GM12872 (cell line): ENCODE results near the gene UBE2L5.

ENCODE experiments used
- TF ChIP-seq, protein P1 (sequence below): IDR thresholded peaks from 3 replicates; pipeline ENCODE4 v1.5.1; 2011; ENCODE audit warnings: low read depth, mild to moderate bottlenecking, low read length, moderate library complexity; ENCODE audit not compliant: insufficient read depth

Gene UBE2L5

DNA sequence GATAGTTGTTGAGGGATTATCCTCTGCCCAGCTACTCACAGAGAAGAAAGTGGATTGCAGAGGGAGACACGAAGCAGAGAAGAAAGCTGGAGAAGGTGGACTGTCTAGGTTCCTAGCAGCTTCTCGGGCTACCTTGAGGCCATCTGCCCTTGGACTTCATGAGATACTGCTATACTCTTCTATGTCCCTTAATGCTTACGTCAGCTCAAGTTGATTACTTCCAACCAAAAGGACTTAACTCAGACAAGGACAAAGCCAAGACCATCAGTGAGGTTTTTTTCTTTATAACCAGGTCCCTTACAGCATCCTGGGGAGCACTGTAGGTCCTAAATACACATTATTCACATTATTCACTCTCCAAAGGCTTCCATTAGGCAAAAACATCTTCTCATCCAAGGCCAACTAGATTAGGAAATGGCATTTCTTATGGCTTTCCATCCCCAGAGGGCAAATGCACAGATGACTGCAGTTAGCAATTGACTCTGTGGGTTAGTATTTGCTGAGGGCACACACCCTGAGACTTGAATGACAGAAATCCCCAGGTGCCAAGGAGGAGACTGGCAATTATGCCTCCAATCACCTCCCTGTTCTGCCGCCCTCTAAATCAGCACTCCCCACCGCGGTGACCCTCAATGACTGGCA lies 4.1 kb upstream of the UBE2L5 start:
- TF ChIP-seq, protein P1, sequence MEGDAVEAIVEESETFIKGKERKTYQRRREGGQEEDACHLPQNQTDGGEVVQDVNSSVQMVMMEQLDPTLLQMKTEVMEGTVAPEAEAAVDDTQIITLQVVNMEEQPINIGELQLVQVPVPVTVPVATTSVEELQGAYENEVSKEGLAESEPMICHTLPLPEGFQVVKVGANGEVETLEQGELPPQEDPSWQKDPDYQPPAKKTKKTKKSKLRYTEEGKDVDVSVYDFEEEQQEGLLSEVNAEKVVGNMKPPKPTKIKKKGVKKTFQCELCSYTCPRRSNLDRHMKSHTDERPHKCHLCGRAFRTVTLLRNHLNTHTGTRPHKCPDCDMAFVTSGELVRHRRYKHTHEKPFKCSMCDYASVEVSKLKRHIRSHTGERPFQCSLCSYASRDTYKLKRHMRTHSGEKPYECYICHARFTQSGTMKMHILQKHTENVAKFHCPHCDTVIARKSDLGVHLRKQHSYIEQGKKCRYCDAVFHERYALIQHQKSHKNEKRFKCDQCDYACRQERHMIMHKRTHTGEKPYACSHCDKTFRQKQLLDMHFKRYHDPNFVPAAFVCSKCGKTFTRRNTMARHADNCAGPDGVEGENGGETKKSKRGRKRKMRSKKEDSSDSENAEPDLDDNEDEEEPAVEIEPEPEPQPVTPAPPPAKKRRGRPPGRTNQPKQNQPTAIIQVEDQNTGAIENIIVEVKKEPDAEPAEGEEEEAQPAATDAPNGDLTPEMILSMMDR, result no peak

DNA sequence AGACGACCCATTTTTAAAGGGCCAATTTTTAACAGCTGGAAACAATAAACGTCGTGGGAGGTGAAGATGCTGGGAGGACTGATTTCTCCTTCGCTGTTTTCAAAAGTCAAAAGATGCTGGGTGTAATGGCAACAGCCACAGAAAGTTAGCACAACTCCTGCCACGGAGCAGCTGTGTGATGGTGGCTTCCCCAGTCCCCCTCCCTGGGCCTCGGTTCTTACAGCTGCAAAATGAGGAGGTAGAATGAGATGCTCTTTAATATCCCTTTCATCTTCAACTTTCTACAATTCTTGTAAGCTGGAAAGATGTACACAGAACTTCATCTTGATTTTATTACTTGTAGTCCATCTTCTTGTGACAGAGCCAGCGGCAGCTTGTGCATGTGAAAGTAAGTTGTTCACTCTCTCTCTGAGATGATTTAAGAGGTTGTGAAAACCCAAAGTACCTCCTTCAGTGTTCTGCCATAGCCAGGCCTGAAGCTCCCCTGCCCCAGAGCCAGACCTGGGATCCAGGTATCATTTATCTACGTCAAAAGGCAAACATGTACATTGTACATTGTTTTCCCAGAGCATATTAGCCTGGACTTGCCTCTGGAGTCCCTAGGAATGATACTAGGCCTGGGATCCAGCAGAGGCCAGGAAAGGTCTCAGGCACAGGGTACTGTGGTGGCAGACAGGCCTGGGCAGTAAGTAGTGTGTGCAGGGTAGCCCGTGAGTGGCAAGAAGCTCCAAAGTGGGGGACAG lies 3.4 kb upstream of the UBE2L5 start:
- TF ChIP-seq, protein P1, result no peak

DNA sequence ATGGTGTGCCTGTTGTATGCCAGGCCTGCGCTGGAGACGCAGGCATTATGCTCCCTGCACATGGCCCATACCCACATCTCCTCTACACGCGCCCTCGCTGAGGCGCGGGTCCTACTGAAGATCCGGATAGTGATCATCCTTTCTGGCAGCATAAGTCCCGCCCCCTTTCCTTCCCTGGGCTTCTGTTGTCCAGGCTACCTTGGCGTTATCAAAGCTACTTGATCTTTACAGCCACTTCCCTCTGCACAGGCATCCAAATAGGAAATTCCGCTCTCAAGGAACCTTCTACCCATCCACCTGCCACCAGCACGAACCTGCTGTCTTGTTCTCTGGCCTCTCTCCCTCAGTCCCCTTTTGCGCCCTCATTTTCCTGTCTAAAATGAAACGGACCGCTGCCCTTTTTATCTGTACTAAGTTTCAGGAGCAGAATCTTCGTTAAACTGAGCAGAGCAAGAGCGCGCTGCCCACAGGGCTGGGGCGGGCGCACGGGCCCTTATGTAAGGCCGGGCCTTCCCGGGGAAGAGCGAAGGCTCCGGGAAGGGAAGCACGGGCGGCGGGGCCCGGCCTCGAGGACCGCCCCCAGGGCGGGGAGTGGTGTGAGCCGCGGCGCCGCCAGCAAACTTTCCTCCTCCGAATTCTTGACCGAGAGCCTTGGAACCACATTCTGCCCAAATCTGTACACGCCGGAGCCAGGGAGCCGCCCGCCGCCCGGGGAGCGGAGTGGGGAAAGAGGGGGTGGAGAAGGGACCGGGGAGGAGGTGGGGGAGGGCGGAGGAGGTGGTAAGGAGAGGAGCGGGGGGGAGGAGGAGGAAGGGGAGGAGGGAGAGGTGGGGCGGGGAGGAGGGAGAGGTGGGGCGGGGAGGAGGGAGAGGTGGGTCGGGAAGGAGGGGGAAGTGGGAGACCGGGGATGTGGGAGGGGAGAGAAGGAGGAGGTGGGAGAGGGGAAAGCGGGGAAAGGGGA lies 920 bp upstream of the UBE2L5 start:
- TF ChIP-seq, protein P1, result no peak

DNA sequence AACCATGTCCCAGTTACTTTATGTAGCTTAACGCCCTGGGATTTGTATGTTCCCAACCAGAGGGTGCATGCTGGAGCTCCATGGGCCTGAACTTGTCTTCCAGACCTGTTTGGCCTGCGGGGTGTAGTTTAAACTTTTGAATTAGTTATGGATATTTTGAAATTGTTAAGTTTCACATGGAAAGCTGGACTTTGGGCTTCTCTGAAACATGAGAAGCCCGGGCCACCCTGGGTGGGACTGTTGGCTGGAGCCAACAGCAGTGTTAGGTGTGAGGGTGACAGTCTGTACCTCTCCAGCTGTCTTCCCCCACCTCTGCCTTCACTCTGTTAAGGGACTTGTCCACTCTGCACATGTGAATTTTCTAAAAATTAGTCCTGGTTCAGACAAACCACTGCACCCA lies 1.6 kb downstream of the UBE2L5 start:
- TF ChIP-seq, protein P1, result no peak

DNA sequence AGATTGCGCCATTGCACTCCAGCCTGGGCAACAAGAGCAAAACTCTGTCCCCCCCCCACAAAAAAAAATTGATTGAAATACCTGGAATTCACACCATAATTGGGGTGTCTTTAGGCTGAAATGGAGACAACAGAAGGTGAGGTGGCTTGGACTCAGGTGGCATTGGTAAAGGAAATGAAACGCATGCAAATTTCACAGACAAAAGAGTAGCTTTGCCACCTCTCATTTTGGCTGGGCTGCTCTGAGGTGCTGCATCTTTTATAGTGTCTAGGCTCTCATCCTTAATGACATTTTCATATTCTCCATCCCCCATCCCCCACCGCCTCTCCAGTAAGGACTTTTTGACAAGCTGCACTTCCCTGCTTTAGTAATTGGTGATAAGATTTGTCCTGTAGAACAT lies 6.9 kb downstream of the UBE2L5 start:
- TF ChIP-seq, protein P1, result no peak

DNA sequence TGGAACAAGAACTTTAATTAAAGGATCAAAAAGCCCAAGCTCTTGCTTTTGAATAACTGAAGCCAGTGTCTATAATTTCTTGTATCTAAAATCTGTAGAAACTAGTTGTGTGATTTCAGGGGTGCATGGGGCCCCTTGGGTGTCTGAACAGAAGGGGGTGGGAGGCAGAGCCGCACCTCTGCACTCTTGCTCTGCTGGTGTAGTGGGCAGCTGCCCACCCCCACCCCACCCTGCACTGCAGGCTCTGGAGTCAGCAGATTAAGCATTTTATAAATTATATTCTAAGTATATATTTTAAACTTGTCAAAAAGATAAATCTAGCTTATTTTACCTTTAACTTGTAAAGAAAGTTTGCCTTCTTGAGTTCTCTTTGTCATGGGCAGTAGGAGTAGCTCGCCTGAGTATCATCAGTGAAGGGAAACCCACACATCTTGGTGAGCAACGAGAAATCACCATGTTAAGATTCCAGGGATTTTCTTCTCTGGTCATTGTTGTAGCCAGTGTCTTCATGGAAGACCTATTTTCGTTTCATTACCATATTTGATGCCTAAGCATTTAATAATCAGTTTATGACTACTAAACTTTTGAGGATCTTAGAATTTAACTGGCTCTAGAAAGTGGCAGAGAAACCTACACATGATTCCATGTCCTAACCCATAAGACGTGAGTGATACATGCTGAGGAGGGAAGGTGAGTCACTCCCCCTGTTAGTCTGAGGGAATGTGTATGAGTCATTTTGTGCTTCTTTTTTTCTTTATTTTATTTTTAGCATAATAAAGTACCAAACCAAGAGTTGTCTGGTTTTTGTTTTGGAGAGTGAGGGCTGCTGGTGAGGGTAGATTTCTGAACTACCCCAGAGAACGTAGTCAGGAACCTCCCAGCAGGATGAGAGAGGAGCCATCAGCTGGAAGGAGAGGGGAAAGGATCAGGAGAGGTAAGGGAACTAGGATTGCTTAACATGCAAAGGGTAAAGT lies 7.7 kb downstream of the UBE2L5 start:
- TF ChIP-seq, protein P1, result no peak
